ENCODE results near the gene RGS10. TPM values are rescaled to one million over a fixed set of nuclear protein-coding genes. Genes with fewer than 3 reads are reported as not detected.

Gene RGS10
- total and polyA plus RNA-seq, 10 of the 15 experiments (the other 5 are each of a cell fraction or from before 2014, with no cell fraction given): 72.8 to 193 (median 127) TPM

DNA sequence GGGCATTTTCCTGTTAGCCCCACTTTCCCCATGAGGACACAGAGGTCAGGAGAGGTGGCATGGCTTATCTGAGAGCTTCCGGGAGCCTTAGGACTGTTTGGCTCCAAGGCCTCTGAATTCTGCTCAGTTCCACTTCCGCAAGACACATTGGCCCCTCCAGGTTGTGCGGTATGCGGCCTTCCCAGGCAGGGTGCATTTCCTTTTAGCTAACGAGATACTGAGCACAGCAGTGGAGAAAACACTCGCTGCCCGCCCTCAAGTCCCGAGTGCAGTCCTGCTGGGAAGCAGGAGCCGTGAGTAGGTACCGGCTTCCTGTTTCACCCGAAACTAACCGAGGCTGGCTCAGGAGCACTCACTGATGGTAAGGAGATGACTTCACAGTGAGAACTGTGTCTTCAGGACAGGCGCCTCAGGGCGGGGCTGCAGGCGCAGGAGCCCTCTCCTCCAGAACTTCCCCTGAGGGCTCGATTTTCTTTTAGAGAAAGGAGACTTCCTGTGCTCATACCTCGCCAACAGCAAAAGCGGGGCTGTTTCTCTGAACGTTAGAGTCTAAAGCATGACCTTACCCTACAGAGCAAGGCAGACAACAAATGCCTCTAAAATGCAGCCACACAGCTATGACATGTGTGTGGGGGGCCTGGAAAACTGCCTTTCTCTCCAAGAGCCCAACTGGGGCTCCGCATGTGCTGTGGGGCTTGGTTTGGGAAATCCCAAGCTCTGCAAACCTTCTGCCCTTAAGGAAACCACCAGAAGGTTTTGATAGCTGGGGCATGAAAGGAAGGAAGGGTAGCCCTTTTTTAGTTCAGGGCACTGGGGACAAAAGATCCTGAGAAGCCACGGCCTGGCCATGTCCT is 25.9 kb downstream of the RGS10 start (continued):
- TF ChIP-seq, protein P1, sequence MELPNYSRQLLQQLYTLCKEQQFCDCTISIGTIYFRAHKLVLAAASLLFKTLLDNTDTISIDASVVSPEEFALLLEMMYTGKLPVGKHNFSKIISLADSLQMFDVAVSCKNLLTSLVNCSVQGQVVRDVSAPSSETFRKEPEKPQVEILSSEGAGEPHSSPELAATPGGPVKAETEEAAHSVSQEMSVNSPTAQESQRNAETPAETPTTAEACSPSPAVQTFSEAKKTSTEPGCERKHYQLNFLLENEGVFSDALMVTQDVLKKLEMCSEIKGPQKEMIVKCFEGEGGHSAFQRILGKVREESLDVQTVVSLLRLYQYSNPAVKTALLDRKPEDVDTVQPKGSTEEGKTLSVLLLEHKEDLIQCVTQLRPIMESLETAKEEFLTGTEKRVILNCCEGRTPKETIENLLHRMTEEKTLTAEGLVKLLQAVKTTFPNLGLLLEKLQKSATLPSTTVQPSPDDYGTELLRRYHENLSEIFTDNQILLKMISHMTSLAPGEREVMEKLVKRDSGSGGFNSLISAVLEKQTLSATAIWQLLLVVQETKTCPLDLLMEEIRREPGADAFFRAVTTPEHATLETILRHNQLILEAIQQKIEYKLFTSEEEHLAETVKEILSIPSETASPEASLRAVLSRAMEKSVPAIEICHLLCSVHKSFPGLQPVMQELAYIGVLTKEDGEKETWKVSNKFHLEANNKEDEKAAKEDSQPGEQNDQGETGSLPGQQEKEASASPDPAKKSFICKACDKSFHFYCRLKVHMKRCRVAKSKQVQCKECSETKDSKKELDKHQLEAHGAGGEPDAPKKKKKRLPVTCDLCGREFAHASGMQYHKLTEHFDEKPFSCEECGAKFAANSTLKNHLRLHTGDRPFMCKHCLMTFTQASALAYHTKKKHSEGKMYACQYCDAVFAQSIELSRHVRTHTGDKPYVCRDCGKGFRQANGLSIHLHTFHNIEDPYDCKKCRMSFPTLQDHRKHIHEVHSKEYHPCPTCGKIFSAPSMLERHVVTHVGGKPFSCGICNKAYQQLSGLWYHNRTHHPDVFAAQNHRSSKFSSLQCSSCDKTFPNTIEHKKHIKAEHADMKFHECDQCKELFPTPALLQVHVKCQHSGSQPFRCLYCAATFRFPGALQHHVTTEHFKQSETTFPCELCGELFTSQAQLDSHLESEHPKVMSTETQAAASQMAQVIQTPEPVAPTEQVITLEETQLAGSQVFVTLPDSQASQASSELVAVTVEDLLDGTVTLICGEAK (IDR thresholded peaks at IDR 0.05; ENCODE audit: borderline replicate concordance): no peak
- TF ChIP-seq ZBED1 (IDR thresholded peaks at IDR 0.05; ENCODE audit: borderline replicate concordance) (no peak), ZNF384 (IDR thresholded peaks at IDR 0.05; ENCODE audit: borderline replicate concordance, low read depth, low read length) (no peak), CREB1 (IDR thresholded peaks at IDR 0.05; ENCODE audit: low read depth) (peak; percentile 47; the same call in 1 of the 2 replicates), HDAC6 (IDR thresholded peaks at IDR 0.05; ENCODE audit: unreplicated experiment) (no peak), RAD21 (IDR thresholded peaks at IDR 0.05; ENCODE audit: insufficient read depth, low read depth, low read length) (no peak), JUND (IDR thresholded peaks at IDR 0.05; ENCODE audit: low read depth, low read length) (no peak), SUPT20H (IDR thresholded peaks at IDR 0.05; ENCODE audit: borderline replicate concordance, control insufficient read depth, low read depth, low read length) (no peak), EP300 (IDR thresholded peaks at IDR 0.05; ENCODE audit: borderline replicate concordance in 1 of 2, control insufficient read depth in 1 of 2, low read depth in 2 of 2, low read length in 2 of 2) (peak in 1 of 2 experiments; percentile 6; a peak in 1 of 4 replicates), YBX1 (IDR thresholded peaks at IDR 0.05) (no peak), ZNF207 (IDR thresholded peaks at IDR 0.05; ENCODE audit: borderline replicate concordance) (no peak), ASH2L (IDR thresholded peaks at IDR 0.05; ENCODE audit: borderline replicate concordance, low read depth) (no peak)
- TF ChIP-seq, protein P2, sequence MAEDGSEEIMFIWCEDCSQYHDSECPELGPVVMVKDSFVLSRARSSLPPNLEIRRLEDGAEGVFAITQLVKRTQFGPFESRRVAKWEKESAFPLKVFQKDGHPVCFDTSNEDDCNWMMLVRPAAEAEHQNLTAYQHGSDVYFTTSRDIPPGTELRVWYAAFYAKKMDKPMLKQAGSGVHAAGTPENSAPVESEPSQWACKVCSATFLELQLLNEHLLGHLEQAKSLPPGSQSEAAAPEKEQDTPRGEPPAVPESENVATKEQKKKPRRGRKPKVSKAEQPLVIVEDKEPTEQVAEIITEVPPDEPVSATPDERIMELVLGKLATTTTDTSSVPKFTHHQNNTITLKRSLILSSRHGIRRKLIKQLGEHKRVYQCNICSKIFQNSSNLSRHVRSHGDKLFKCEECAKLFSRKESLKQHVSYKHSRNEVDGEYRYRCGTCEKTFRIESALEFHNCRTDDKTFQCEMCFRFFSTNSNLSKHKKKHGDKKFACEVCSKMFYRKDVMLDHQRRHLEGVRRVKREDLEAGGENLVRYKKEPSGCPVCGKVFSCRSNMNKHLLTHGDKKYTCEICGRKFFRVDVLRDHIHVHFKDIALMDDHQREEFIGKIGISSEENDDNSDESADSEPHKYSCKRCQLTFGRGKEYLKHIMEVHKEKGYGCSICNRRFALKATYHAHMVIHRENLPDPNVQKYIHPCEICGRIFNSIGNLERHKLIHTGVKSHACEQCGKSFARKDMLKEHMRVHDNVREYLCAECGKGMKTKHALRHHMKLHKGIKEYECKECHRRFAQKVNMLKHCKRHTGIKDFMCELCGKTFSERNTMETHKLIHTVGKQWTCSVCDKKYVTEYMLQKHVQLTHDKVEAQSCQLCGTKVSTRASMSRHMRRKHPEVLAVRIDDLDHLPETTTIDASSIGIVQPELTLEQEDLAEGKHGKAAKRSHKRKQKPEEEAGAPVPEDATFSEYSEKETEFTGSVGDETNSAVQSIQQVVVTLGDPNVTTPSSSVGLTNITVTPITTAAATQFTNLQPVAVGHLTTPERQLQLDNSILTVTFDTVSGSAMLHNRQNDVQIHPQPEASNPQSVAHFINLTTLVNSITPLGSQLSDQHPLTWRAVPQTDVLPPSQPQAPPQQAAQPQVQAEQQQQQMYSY (CRISPR knock-in tag; IDR thresholded peaks at IDR 0.05): no peak
- TF ChIP-seq, protein P3, sequence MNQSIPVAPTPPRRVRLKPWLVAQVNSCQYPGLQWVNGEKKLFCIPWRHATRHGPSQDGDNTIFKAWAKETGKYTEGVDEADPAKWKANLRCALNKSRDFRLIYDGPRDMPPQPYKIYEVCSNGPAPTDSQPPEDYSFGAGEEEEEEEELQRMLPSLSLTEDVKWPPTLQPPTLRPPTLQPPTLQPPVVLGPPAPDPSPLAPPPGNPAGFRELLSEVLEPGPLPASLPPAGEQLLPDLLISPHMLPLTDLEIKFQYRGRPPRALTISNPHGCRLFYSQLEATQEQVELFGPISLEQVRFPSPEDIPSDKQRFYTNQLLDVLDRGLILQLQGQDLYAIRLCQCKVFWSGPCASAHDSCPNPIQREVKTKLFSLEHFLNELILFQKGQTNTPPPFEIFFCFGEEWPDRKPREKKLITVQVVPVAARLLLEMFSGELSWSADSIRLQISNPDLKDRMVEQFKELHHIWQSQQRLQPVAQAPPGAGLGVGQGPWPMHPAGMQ (IDR thresholded peaks at IDR 0.05; ENCODE audit: borderline replicate concordance): no peak
